Erythroblast (primary cell): ENCODE measurements around the gene ZNF324B.
"Not testable (repeated sequence)": the region's sequence is repeated elsewhere in the genome, so short reads cannot be mapped to it uniquely, and the experiment has no call there.

ENCODE experiments used
- GATA1 ChIP-seq: IDR thresholded peaks from 2 replicates; pipeline ENCODE4 v1.6.1; 2011; ENCODE audit warnings: low read depth, mild to moderate bottlenecking, control low read depth, low read length, moderate library complexity
- POLR2A ChIP-seq: IDR thresholded peaks from 2 replicates; pipeline ENCODE4 v1.6.1; 2011; ENCODE audit warnings: mild to moderate bottlenecking, low read length

GRCh38 chr19:58470837-58471543 lies 19.6 kb downstream of the ZNF324B start:
- TF ChIP-seq POLR2A, GATA1: not testable (repeated sequence)
